OCI-LY1 (cell line): ENCODE results near the gene THAP8.

Source experiments
- CTCF ChIP-seq: fragments of 200-600 bp; sonication (generic), shearing (Covaris generic); IDR thresholded peaks from 2 replicates; pipeline ENCODE4 v1.5.1; 2017; ENCODE audit warnings: mild to moderate bottlenecking, antibody characterized with exemption, low read length, moderate library complexity, mixed read lengths
- EZH2 ChIP-seq: fragments of 200-600 bp; sonication (generic), shearing (Covaris generic); IDR thresholded peaks from 2 replicates; pipeline ENCODE4 v1.8.0; 2017; ENCODE audit warnings: borderline replicate concordance, mixed run types, mild to moderate bottlenecking, antibody characterized with exemption, low read length, moderate library complexity, mixed read lengths

- TF ChIP-seq CTCF (no peak; the same call in 1 of the 2 replicates), EZH2 (no peak)
Observed at GRCh38 chr19:36030264-36031148, 23.6 kb downstream of the THAP8 start.
